GM12878 (cell line): Measurements from ENCODE around the gene BRCA1. TPM values are rescaled to one million over a fixed set of nuclear protein-coding genes. Genes with fewer than 3 reads are reported as not detected.

ENCODE experiments used
- BCLAF1 ChIP-seq: fragments of 450-650 bp; IDR thresholded peaks from 2 replicates; pipeline ENCODE4 v1.6.1; 2017; ENCODE audit warnings: antibody characterized with exemption, mild to moderate bottlenecking, moderate library complexity
- BMI1 ChIP-seq: fragments of 450-650 bp; IDR thresholded peaks from 2 replicates; pipeline ENCODE4 v1.6.1; 2016; ENCODE audit warnings: mild to moderate bottlenecking, moderate library complexity, borderline replicate concordance
- CEBPB ChIP-seq, 2 experiments: fragments of 150-350 bp in 1 of 2; IDR thresholded peaks; 2 replicates each; pipeline ENCODE4 v1.6.1; 2012 to 2014; ENCODE audit warnings: low read depth in 2 of 2, low read length in 2 of 2, borderline replicate concordance in 1 of 2, inconsistent platforms in 1 of 2
- E2F4 ChIP-seq: IDR thresholded peaks from 2 replicates; pipeline ENCODE4 v1.6.1; 2012; ENCODE audit warnings: low read depth, low read length, improper control_type of control experiment
- EGR1 ChIP-seq, 2 experiments: IDR thresholded peaks; 1 replicate in 1 of 2; 2 replicates in 1 of 2; pipeline ENCODE4 v1.6.1; 2011 to 2012; ENCODE audit warnings: low read depth in 2 of 2, low read length in 2 of 2, borderline replicate concordance in 1 of 2, mild to moderate bottlenecking in 1 of 2, moderate library complexity in 1 of 2
- HDAC2 ChIP-seq: fragments of 200-600 bp; sonication (generic); IDR thresholded peaks from 2 replicates; pipeline ENCODE4 v1.6.1; 2017
- KAT2A ChIP-seq: conservative IDR thresholded peaks from 2 replicates; pipeline ENCODE4 v1.6.1; 2011; ENCODE audit warnings: low read depth, low read length; ENCODE audit not compliant: control insufficient read depth
- MXI1 ChIP-seq: fragments of 150-350 bp; IDR thresholded peaks from 2 replicates; pipeline ENCODE4 v1.6.1; 2011; ENCODE audit warnings: low read depth, mild to moderate bottlenecking, inconsistent platforms, low read length, improper control_type of control experiment
- PAX8 ChIP-seq: fragments of 450-650 bp; IDR thresholded peaks from 2 replicates; pipeline ENCODE4 v1.6.1; 2017; ENCODE audit warnings: mild to moderate bottlenecking, moderate library complexity
- RELB ChIP-seq: fragments of 450-650 bp; IDR thresholded peaks from 2 replicates; pipeline ENCODE4 v1.6.1; 2017; ENCODE audit warnings: low read depth, mild to moderate bottlenecking, moderate library complexity
- SMARCA5 ChIP-seq: fragments of 450-650 bp; IDR thresholded peaks from 2 replicates; pipeline ENCODE4 v1.6.1; 2017; ENCODE audit warnings: mild to moderate bottlenecking
- ZNF592 ChIP-seq: fragments of 450-650 bp; IDR thresholded peaks from 2 replicates; pipeline ENCODE4 v1.6.1; 2017; ENCODE audit warnings: mild to moderate bottlenecking, moderate library complexity
- polyA plus RNA-seq, 11 experiments: library from polyadenylated mRNA; depleted of rRNA in 4 of 11; unstranded in 6 of 11; stranded (reverse) in 5 of 11; fragments of >200 nt; fragmentation: Nextera tagmentation in 4 of 11; fragmentation: Illumina TruSeq in 1 of 11; extraction: Ambion mirVana in 4 of 11; extraction: Trizol in 1 of 11; gene quantifications; 1 replicate in 1 of 11; 2 replicates in 10 of 11; pipeline versions ENCODE4 v1.2.1 to v1.2.3, GENCODE V29; 2011 to 2016; ENCODE audit warnings: inconsistent platforms in 2 of 11, missing spikeins in 2 of 11, low read depth in 1 of 11
- total RNA-seq, 4 experiments: library from RNA; depleted of rRNA in 3 of 4; stranded (reverse); fragments of >200 nt in 3 of 4; fragmentation: Illumina TruSeq in 1 of 4; extraction: Trizol in 1 of 4; gene quantifications; 2 replicates each; pipeline versions ENCODE4 v1.2.1 to v1.2.3, GENCODE V29; 2013 to 2021

Gene BRCA1
- total and polyA plus RNA-seq, 10 of the 15 experiments (the other 5 are each of a cell fraction or from before 2014, with no cell fraction given), result 16.8 to 71.2 (median 44.2) TPM

GRCh38 chr17:43074869-43075268 lies 50.3 kb downstream of the BRCA1 start (continued):
- TF ChIP-seq ZNF592, result no peak
- no peak for TF ChIP-seq EGR1 (IDR thresholded peaks at IDR 0.05; ENCODE audit: borderline replicate concordance in 1 of 2, low read depth in 2 of 2, low read length in 2 of 2)
- TF ChIP-seq MXI1, result no peak
- no peak for TF ChIP-seq BMI1
- no peak for TF ChIP-seq KAT2A
- TF ChIP-seq SMARCA5, result no peak
- no peak for TF ChIP-seq CEBPB (IDR thresholded peaks at IDR 0.05; ENCODE audit: borderline replicate concordance in 1 of 2, low read depth in 2 of 2, low read length in 2 of 2)
- no peak for TF ChIP-seq BCLAF1
- no peak for TF ChIP-seq PAX8
- TF ChIP-seq RELB, result no peak
- no peak for TF ChIP-seq HDAC2
- TF ChIP-seq E2F4, result no peak
